Hepatic stellate cell (primary cell): ENCODE results near the gene STEAP3.

Experiments
- DNase-seq: peaks from one replicate; pipeline ENCODE4 v3.0.0; 2011; ENCODE audit warnings: low spot score

STEAP3 gene

GRCh38 chr2:119246884-119247843, 23.5 kb downstream of the STEAP3 start:
- DNase-seq = no peak

- no peak for DNase-seq
Observed at GRCh38 chr2:119247844-119248271, 24.2 kb downstream of the STEAP3 start.

- DNase-seq = no peak
Observed at GRCh38 chr2:119248311-119248710, 24.7 kb downstream of the STEAP3 start.

DNA sequence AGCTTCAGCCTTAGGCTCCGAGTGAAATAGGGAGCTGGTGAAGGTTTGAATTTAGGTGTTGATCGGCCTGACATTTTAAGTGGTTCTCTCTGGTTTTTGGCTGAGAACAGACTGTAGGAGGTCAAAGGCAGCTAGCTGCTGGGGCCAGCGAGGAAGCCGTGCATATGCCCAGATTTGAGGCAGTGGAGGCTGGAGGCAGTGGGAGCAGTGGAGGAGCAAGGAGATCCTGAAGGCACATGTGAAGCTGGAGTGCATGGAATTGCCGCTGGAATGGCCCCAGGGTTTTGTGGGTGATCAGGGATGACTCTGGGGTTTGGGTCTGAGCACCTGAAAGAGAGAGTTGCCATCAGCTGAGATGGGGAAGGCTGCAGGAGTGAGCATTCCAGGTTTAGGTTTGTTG, 25.1 kb downstream of the STEAP3 start:
- DNase-seq = no peak

DNA sequence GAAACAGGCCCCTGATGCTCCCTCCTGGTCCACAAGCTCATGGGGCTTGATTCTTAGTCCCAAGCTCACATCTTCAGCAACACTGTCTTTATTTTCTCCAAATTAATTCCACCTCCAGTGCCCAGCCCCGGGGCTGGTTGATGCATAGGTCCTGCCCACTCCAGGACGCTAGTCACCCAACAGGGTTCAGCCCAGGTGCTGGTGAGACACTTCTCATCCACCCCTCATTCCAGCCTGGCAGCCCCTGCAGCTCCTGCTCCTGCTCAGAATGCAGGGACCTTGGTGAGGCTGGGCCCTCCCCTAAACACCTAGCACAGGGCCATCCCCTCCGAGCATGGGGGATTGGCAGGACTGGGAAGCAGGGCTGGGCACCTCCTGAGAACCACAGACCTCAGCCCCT, 25.7 kb downstream of the STEAP3 start:
- no peak for DNase-seq

GRCh38 chr2:119249855-119250717, 26.5 kb downstream of the STEAP3 start:
- DNase-seq = no peak

- DNase-seq = no peak
Observed at GRCh38 chr2:119250718-119251290, 27.2 kb downstream of the STEAP3 start.

DNA sequence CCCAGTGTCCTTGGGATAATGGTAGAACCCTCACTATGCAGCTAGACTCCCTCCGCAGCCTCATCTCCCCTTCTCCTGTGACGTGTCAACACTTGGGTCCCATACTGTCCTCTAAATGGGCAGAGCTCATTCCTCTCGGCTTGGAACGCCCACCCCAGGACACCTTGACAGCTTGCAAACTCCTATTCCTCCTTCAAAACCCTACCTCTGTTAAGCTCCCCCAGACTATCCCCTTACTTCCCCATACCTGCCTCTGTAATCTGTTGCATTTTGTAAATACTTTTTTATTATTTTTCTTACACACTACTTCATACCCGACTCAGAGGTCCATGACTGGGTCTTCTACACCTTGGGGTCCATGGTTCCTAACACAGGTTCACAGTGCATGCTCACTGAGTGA, 28.0 kb downstream of the STEAP3 start:
- no peak for DNase-seq

DNA sequence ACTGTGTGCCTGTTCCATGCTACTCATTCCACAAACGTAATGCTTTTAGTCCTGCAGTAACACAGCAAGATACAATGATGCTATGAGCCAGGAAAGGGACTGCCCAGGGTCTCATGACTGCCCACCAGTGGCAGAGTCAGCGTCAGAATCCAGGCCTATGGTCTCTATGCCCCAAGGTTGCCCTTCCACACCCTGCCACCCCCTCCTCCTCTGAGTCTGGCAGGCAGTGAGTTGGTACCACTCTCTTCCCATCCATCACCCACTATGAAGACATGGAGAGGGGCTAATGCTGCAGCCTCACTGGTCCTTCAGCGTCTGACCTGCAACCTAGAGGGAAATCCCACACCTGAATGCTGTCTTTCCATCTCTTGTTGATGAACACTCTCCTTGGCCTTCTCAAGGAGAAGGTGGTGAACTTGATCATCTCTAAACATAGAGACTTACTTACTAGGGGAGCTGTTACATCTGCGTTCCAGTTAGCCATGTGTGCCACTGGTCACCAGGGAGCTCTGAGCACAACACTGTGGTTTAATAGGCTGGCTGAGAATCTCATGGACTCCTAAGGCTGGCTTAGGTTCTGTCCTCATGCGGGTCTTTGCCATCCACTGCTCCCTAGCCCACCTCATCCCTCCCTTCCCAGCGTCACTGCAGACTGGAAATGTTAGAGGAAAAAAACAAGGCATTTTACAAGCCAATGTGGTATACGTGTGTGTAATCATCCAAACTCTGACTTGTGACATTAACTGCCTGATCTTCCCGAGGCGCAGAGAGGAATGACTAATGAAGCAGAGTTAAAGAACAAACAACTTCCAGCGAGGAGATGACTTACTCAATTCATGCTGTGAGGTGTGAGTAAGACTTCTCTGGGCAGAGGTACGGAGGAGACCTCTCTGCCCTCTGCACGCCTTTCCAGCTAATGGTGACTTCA, 28.8 kb downstream of the STEAP3 start:
- DNase-seq = peak; percentile 77

- no peak for DNase-seq
Observed at GRCh38 chr2:119253114-119253702, 29.6 kb downstream of the STEAP3 start.

DNA sequence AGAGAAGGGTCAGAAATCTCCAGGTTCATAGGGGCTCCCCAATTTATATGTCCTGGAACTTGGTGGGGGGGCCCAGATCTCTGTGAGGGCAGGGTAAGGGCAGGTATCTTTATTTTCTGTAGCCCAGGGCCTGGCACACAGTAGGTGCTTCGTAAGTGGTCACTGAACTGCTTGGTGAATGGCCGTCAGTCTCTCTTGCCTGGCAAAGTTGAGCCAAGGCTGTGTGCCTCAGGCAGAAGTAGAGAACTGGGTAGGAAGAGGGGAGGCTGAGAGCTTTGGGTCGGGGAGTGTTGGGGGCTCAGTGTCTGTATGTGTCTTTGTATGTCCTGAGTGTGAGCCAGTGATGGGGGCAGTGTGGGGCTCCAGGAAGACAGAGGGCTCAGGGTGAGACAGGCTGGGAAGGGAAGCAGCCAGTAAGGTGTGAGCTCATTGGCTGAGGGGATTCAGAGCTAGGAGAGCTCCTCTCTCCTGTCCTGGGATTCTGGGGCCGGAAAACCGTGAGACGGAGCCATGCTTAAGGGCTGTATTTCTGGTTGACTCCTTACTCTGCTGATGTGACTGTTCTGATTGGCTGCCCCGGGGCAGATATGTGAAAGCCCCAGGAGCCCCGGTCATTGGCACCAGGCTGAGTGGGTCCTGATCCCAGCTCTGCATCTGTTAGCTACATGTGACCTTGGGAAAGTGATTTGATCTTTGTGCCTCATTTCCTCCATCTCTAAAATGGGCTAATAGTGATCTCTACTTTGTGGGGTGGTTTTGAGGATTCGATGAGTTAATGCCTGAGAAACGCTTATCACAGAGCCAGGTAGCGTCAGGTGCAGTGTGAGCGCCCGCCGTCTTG, 30.3 kb downstream of the STEAP3 start:
- DNase-seq = no peak

DNA sequence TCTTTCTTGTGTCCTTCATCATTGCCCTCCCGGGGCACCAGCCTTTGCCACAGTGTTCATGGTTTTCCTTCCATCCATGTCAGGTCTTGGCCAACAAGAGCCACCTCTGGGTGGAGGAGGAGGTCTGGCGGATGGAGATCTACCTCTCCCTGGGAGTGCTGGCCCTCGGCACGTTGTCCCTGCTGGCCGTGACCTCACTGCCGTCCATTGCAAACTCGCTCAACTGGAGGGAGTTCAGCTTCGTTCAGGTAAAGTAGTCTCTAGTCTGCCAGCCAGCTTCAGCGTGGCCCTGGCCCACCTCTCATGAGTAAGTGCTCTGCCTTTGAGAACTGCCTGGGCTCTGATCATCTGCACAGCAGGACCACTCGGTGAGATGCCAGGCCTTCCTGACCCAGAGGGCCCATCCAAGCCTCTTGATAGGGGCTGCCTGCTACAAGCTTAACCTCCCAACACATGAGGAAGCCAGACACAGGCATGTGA, 31.0 kb downstream of the STEAP3 start:
- no peak for DNase-seq

DNA sequence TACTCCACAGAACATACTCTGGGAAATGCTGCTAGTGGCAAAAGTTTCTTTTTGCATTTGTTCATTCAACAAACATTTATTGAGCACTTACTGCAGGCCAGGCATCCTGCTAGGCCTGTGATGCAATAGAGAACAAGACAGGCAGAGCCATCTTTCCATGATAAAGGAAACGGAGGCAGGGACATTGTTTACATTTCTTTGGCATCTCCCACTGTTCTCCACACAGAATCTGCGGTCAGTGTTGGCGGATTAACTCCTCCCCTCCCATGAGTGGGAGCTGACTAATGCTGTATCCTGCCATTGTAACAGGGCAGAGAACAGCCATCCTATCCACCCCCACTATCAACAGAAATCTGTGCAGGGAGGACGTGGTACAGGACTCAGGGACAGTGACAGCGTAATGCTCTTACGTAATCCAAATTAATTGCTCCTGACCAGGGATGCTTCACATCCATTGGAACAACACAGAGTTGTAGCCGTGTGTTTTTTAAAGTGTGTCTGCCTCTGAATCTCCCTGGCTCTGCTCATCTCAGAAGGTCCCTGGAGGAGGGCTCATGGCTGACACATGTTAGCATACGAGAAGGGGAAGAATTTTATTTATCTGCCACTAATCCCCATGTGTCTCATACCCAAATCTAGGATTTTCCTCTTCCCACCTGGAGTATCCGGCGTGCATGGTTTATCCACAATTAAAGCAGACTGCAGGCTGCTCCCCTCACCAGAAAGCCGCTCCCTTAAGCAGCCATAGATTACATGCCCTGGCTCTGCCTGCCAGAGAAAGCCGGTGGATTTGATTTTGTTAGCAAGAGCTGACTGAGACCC, 32.3 kb downstream of the STEAP3 start:
- DNase-seq = peak; percentile 81

DNA sequence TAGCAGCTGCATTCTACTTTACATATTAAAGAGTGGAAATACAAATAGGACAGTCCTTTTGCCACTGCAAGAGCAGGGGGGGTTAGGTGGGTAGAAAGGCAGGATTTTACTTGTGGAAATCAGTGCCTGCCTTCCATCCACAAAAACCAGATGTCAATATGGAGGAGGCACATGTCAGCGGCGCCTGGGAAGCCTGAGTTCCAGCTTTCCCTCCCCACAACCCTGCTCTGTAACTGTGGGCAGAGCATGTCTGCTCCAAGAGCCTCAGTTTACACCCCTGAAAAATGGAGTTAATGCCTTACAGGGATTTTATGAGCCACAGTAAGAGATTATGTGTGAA, 32.9 kb downstream of the STEAP3 start:
- no peak for DNase-seq

GRCh38 chr2:119257198-119257597, 33.6 kb downstream of the STEAP3 start:
- DNase-seq = no peak

DNA sequence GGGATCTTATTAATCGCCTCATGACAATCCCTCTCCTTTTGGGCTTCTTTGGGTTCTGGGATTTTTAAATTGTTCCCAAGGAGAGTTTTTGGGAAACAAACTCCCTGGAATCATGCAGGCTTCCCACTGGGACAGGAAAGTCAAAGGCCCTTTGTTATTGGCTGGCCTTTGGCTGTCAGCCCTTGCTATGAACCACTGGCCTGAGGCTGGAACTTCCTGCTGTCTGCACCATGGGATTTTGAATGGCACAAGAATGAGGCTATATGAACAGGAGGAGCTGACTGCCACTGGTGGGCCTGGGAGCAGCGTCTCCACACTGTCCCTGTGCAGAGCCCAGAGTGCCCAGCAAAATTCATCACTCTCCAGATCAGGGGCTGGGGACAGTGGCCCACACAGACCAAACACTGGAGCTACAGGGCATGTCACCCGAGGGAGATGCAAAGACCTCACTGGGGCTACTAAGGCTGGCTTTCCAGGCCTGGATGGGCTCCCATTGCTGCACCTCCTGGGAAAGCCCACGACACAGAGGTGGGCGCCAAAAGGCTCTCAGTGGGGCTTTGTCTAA, 35.7 kb downstream of the STEAP3 start:
- DNase-seq = no peak

DNA sequence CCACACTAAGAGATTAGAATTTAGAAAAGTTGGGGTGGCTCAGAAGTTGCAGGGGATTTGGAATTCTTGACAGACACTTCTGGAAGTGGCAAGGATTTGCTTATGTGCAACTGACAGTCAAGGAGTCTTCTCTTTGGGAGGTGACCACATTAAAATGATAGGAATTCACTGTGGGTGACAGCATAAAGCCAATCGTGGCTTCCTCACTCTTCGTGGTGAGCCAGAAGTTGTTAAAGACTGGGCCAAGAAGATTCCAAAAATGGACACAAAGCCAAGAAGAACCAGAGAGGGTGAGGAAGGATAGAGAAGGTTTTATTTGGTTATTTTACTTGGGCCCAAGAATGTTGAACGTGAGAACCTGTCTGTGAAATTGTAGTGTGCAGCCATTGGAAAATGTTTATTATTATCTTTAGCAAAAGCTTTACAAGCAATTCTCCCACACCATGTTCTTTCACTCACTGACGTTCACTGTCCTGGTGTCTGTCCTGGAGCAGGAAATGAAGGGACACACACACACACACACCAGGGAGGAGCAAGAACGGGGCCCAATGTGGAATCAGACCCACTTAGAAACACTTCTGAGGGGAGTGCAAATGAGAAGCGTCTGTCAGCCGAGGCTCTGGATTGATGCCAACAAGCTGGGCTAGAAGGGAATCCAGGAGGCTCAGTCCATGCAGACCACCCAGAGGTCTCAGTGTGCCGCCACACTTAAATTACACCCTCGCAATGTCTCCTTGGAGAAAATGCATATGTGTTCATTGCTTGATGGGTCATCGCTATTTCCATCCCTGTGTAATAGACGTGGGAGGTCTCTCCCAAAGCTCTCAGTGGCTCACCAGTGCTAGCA, 37.2 kb downstream of the STEAP3 start:
- DNase-seq = peak; percentile 25
